GM12878 (cell line): ENCODE data around the gene GLB1L.

Experiments
- CHD4 ChIP-seq: fragments of 200-600 bp; sonication (generic); IDR thresholded peaks from 2 replicates; pipeline ENCODE4 v1.6.1; 2016; ENCODE audit warnings: mild to moderate bottlenecking
- CREB1 ChIP-seq: IDR thresholded peaks from 2 replicates; pipeline ENCODE4 v1.6.1; 2012; ENCODE audit warnings: low read depth, mild to moderate bottlenecking, inconsistent platforms
- EZH2 ChIP-seq: IDR thresholded peaks from 2 replicates; pipeline ENCODE4 v1.6.1; 2012; ENCODE audit warnings: low read depth, mild to moderate bottlenecking, control low read depth, inconsistent platforms, low read length, borderline replicate concordance; ENCODE audit not compliant: control insufficient read depth
- KDM1A ChIP-seq: fragments of 200-600 bp; sonication (generic); IDR thresholded peaks from 2 replicates; pipeline ENCODE4 v1.6.1; 2016; ENCODE audit warnings: borderline replicate concordance
- PAX8 ChIP-seq: fragments of 450-650 bp; IDR thresholded peaks from 2 replicates; pipeline ENCODE4 v1.6.1; 2017; ENCODE audit warnings: mild to moderate bottlenecking, moderate library complexity
- POLR2AphosphoS5 ChIP-seq: IDR thresholded peaks from 2 replicates; pipeline ENCODE4 v1.6.1; 2011; ENCODE audit warnings: mild to moderate bottlenecking, low read length, inconsistent platforms
- RCOR1 ChIP-seq: conservative IDR thresholded peaks from 2 replicates; pipeline ENCODE4 v1.6.1; 2012; ENCODE audit warnings: low read depth, low read length, improper control_type of control experiment
- SMC3 ChIP-seq: IDR thresholded peaks from 2 replicates; pipeline ENCODE4 v1.6.1; 2011; ENCODE audit warnings: low read length, improper control_type of control experiment, borderline replicate concordance
- SREBF2 ChIP-seq: IDR thresholded peaks from 2 replicates; pipeline ENCODE4 v1.6.1; 2012; ENCODE audit warnings: mild to moderate bottlenecking, low read length
- ZNF384 ChIP-seq: IDR thresholded peaks from 2 replicates; pipeline ENCODE4 v1.6.1; 2012; ENCODE audit warnings: low read depth, mild to moderate bottlenecking, low read length, improper control_type of control experiment, borderline replicate concordance
- TF ChIP-seq, protein P1 (sequence below), 3 experiments: IDR thresholded peaks in 2 of 3; conservative IDR thresholded peaks in 1 of 3; 2 replicates each; pipeline ENCODE4 v1.5.1; 2011; ENCODE audit warnings: low read depth in 3 of 3, low read length in 3 of 3, mild to moderate bottlenecking in 3 of 3, control low read depth in 2 of 3, moderate library complexity in 2 of 3, inconsistent platforms in 1 of 3, mixed read lengths in 1 of 3; ENCODE audit not compliant: control insufficient read depth in 2 of 3, insufficient read depth in 1 of 3; ENCODE audit errors: extremely low read depth in 1 of 3
- TF ChIP-seq, protein P2 (sequence below): IDR thresholded peaks from 2 replicates; pipeline ENCODE4 v1.6.1; 2012; ENCODE audit warnings: mild to moderate bottlenecking, low read depth, low read length
- TF ChIP-seq, protein P3 (sequence below): IDR thresholded peaks from 2 replicates; pipeline ENCODE4 v1.6.1; 2012; ENCODE audit warnings: low read depth, low read length, improper control_type of control experiment

DNA sequence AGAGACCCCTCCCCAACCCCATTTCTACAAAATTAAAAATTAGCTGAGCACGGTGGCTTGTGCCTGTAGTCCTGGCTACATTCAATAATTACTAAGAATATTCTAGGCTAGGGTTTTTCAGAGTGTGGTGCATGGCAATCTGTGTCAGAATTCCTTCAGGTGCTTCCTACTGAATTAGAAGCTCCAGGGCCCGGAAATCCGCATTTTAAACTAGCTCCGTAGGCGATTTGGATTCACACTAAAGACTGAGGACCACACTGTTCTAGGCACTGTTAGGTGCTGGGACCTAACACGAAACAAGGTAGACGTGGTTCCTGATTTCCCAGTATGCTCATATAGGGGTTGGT lies 39.3 kb downstream of the GLB1L start:
- TF ChIP-seq, protein P1, sequence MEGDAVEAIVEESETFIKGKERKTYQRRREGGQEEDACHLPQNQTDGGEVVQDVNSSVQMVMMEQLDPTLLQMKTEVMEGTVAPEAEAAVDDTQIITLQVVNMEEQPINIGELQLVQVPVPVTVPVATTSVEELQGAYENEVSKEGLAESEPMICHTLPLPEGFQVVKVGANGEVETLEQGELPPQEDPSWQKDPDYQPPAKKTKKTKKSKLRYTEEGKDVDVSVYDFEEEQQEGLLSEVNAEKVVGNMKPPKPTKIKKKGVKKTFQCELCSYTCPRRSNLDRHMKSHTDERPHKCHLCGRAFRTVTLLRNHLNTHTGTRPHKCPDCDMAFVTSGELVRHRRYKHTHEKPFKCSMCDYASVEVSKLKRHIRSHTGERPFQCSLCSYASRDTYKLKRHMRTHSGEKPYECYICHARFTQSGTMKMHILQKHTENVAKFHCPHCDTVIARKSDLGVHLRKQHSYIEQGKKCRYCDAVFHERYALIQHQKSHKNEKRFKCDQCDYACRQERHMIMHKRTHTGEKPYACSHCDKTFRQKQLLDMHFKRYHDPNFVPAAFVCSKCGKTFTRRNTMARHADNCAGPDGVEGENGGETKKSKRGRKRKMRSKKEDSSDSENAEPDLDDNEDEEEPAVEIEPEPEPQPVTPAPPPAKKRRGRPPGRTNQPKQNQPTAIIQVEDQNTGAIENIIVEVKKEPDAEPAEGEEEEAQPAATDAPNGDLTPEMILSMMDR (IDR thresholded peaks at IDR 0.05 in 2 of 3, conservative IDR thresholded peaks at IDR 0.05 in 1 of 3; ENCODE audit: control insufficient read depth in 2 of 3, extremely low read depth in 1 of 3, insufficient read depth in 1 of 3, low read depth in 3 of 3, low read length in 3 of 3), result no peak
- TF ChIP-seq SREBF2 (no peak), PAX8 (no peak), KDM1A (no peak), ZNF384 (no peak), SMC3 (no peak), CREB1 (no peak), EZH2 (no peak), CHD4 (no peak), RCOR1 (no peak), POLR2AphosphoS5 (no peak)
- TF ChIP-seq, protein P2, sequence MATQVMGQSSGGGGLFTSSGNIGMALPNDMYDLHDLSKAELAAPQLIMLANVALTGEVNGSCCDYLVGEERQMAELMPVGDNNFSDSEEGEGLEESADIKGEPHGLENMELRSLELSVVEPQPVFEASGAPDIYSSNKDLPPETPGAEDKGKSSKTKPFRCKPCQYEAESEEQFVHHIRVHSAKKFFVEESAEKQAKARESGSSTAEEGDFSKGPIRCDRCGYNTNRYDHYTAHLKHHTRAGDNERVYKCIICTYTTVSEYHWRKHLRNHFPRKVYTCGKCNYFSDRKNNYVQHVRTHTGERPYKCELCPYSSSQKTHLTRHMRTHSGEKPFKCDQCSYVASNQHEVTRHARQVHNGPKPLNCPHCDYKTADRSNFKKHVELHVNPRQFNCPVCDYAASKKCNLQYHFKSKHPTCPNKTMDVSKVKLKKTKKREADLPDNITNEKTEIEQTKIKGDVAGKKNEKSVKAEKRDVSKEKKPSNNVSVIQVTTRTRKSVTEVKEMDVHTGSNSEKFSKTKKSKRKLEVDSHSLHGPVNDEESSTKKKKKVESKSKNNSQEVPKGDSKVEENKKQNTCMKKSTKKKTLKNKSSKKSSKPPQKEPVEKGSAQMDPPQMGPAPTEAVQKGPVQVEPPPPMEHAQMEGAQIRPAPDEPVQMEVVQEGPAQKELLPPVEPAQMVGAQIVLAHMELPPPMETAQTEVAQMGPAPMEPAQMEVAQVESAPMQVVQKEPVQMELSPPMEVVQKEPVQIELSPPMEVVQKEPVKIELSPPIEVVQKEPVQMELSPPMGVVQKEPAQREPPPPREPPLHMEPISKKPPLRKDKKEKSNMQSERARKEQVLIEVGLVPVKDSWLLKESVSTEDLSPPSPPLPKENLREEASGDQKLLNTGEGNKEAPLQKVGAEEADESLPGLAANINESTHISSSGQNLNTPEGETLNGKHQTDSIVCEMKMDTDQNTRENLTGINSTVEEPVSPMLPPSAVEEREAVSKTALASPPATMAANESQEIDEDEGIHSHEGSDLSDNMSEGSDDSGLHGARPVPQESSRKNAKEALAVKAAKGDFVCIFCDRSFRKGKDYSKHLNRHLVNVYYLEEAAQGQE, result no peak
- TF ChIP-seq, protein P3, sequence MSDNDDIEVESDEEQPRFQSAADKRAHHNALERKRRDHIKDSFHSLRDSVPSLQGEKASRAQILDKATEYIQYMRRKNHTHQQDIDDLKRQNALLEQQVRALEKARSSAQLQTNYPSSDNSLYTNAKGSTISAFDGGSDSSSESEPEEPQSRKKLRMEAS, result no peak
